HepG2 (cell line): Measurements from ENCODE around the gene ENTPD7. TPM values are rescaled to one million over a fixed set of nuclear protein-coding genes. Genes with fewer than 3 reads are reported as not detected.

ENCODE experiments used
- E2F5 ChIP-seq: sonication (generic); formaldehyde crosslinking; conservative IDR thresholded peaks from 2 replicates; pipeline ENCODE4 v1.4.0; 2020; ENCODE audit warnings: missing genetic modification reagents
- ELF1 ChIP-seq: sonication (generic); formaldehyde crosslinking; IDR thresholded peaks from 2 replicates; pipeline ENCODE4 v1.4.0; 2020; ENCODE audit warnings: missing genetic modification reagents
- FOXA3 ChIP-seq: IDR thresholded peaks from 2 replicates; pipeline ENCODE4 v1.6.1; 2016; ENCODE audit warnings: missing genetic modification reagents, missing compliant biosample characterization
- FOXP1 ChIP-seq, 2 experiments: fragments of 450-650 bp in 1 of 2; IDR thresholded peaks; 2 replicates each; pipeline ENCODE4 v1.6.1; 2017 to 2018; ENCODE audit warnings: antibody characterized with exemption in 1 of 2
- GABPA ChIP-seq, 2 experiments: IDR thresholded peaks; 2 replicates each; pipeline ENCODE4 v1.6.1; 2011 to 2016; ENCODE audit warnings: low read depth in 2 of 2, low read length in 1 of 2, missing biosample characterization in 1 of 2, missing genetic modification characterization in 1 of 2
- HMGA1 ChIP-seq: sonication (generic); formaldehyde crosslinking; conservative IDR thresholded peaks from 2 replicates; pipeline ENCODE4 v1.4.0; 2020; ENCODE audit warnings: missing genetic modification reagents
- MAX ChIP-seq: IDR thresholded peaks from 2 replicates; pipeline ENCODE4 v1.6.1; 2012; ENCODE audit warnings: inconsistent platforms
- MBD4 ChIP-seq: IDR thresholded peaks from 2 replicates; pipeline ENCODE4 v1.6.1; 2012; ENCODE audit warnings: low read length, inconsistent platforms, borderline replicate concordance
- MTA3 ChIP-seq: sonication (generic); formaldehyde crosslinking; IDR thresholded peaks from 2 replicates; pipeline ENCODE4 v1.4.0; 2020; ENCODE audit warnings: missing genetic modification reagents
- MXI1 ChIP-seq: IDR thresholded peaks from 3 replicates; pipeline ENCODE4 v1.6.1; 2012; ENCODE audit warnings: low read depth, low read length, inconsistent platforms, borderline replicate concordance
- MYC ChIP-seq: sonication (generic); formaldehyde crosslinking; IDR thresholded peaks from 2 replicates; pipeline ENCODE4 v1.9.0; 2021; ENCODE audit warnings: missing genetic modification reagents, borderline replicate concordance
- REL ChIP-seq: sonication (generic); formaldehyde crosslinking; conservative IDR thresholded peaks from 2 replicates; pipeline ENCODE4 v1.8.0; 2022; ENCODE audit warnings: mild to moderate bottlenecking, missing genetic modification reagents, moderate library complexity
- SP140L ChIP-seq: sonication (generic); formaldehyde crosslinking; IDR thresholded peaks from 2 replicates; pipeline ENCODE4 v1.4.0; 2020; ENCODE audit warnings: missing genetic modification reagents, borderline replicate concordance
- TBL1XR1 ChIP-seq: fragments of 150-350 bp; IDR thresholded peaks from 2 replicates; pipeline ENCODE4 v1.6.1; 2014; ENCODE audit warnings: borderline replicate concordance, low read length; ENCODE audit not compliant: partially characterized antibody
- TBX3 ChIP-seq: fragments of 450-650 bp; IDR thresholded peaks from 2 replicates; pipeline ENCODE4 v1.6.1; 2017; ENCODE audit warnings: antibody characterized with exemption, mild to moderate bottlenecking, inconsistent platforms, borderline replicate concordance
- ZEB1 ChIP-seq: IDR thresholded peaks from 2 replicates; pipeline ENCODE4 v1.6.1; 2012; ENCODE audit warnings: mild to moderate bottlenecking, low read depth, inconsistent platforms; ENCODE audit not compliant: insufficient replicate concordance
- ZNF225 ChIP-seq: sonication (generic); formaldehyde crosslinking; IDR thresholded peaks from 2 replicates; pipeline ENCODE4 v1.4.0; 2020; ENCODE audit warnings: mild to moderate bottlenecking, missing genetic modification reagents
- ZNF33B ChIP-seq: sonication (generic); formaldehyde crosslinking; IDR thresholded peaks from 2 replicates; pipeline ENCODE4 v1.5.1; 2020; ENCODE audit warnings: mild to moderate bottlenecking, missing genetic modification reagents
- ZNF552 ChIP-seq: sonication (generic); formaldehyde crosslinking; IDR thresholded peaks from 2 replicates; pipeline ENCODE4 v1.9.0; 2022; ENCODE audit warnings: missing genetic modification reagents, mild to moderate bottlenecking, borderline replicate concordance
- ZNF598 ChIP-seq: sonication (generic); formaldehyde crosslinking; IDR thresholded peaks from 2 replicates; pipeline ENCODE4 v1.5.1; 2020; ENCODE audit warnings: mild to moderate bottlenecking, missing genetic modification reagents, borderline replicate concordance
- polyA plus RNA-seq, 8 experiments: library from polyadenylated mRNA; depleted of rRNA in 3 of 8; stranded (reverse) in 7 of 8; unstranded in 1 of 8; fragments of >200 nt; fragmentation: Illumina TruSeq in 4 of 8; extraction: Trizol in 4 of 8; gene quantifications; 2 replicates each; pipeline versions ENCODE4 v1.2.1 to v1.2.3, GENCODE V29; 2011 to 2016; ENCODE audit warnings: low read depth in 4 of 8, missing spikeins in 1 of 8, mixed read lengths in 1 of 8; ENCODE audit not compliant: insufficient read depth in 1 of 8
- total RNA-seq, 5 experiments: library from RNA; depleted of rRNA; stranded (reverse); fragments of >200 nt; fragmentation: Illumina TruSeq; extraction: Trizol; gene quantifications; 2 replicates each; pipeline ENCODE4 v1.2.3, GENCODE V29; 2016; ENCODE audit warnings: low read depth in 1 of 5
- TF ChIP-seq, protein P1 (sequence below): sonication (generic); formaldehyde crosslinking; IDR thresholded peaks from 2 replicates; pipeline ENCODE4 v1.4.0; 2020; ENCODE audit warnings: missing genetic modification reagents
- TF ChIP-seq, protein P2 (sequence below): IDR thresholded peaks from 2 replicates; pipeline ENCODE4 v1.6.1; 2016; ENCODE audit warnings: control low read depth
- TF ChIP-seq, protein P3 (sequence below): sonication (generic); formaldehyde crosslinking; IDR thresholded peaks from 2 replicates; pipeline ENCODE4 v1.5.1; 2020; ENCODE audit warnings: missing genetic modification reagents, mild to moderate bottlenecking, borderline replicate concordance

ENTPD7 gene
- total and polyA plus RNA-seq, 2 of the 13 experiments (the other 11 are each of a cell fraction or from before 2014, with no cell fraction given), result 7.6 to 36.5 TPM

- TF ChIP-seq, protein P1, sequence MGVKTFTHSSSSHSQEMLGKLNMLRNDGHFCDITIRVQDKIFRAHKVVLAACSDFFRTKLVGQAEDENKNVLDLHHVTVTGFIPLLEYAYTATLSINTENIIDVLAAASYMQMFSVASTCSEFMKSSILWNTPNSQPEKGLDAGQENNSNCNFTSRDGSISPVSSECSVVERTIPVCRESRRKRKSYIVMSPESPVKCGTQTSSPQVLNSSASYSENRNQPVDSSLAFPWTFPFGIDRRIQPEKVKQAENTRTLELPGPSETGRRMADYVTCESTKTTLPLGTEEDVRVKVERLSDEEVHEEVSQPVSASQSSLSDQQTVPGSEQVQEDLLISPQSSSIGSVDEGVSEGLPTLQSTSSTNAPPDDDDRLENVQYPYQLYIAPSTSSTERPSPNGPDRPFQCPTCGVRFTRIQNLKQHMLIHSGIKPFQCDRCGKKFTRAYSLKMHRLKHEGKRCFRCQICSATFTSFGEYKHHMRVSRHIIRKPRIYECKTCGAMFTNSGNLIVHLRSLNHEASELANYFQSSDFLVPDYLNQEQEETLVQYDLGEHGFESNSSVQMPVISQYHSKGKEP (CRISPR knock-in tag), result no peak
- TF ChIP-seq MBD4 (no peak), ZNF552 (CRISPR knock-in tag) (no peak), TBL1XR1 (no peak), ZNF33B (CRISPR knock-in tag) (no peak), SP140L (CRISPR knock-in tag) (no peak), FOXP1 (IDR thresholded peaks at IDR 0.05) (peak; percentile 80), FOXP1 (CRISPR knock-in tag; IDR thresholded peaks at IDR 0.05) (no peak; the same call in 1 of the 2 replicates), MYC (no peak), GABPA (IDR thresholded peaks at IDR 0.05; ENCODE audit: low read depth, low read length) (no peak), GABPA (CRISPR knock-in tag; IDR thresholded peaks at IDR 0.05; ENCODE audit: low read depth) (peak; percentile 47; the same call in 1 of the 2 replicates), REL (CRISPR knock-in tag) (0 out of 2 replicates have a peak, but pooled peaks have one; percentile 4), ELF1 (CRISPR knock-in tag) (no peak), ZEB1 (no peak), MAX (0 out of 2 replicates have a peak, but pooled peaks have one; percentile 18), TBX3 (peak; percentile 98), FOXA3 (CRISPR knock-in tag) (no peak; the same call in 1 of the 2 replicates), MTA3 (CRISPR knock-in tag) (no peak), E2F5 (CRISPR knock-in tag) (no peak), ZNF598 (CRISPR knock-in tag) (no peak), HMGA1 (CRISPR knock-in tag) (no peak), MXI1 (peak; percentile 61; the same call in 1 of the 3 replicates), ZNF225 (CRISPR knock-in tag) (no peak)
- TF ChIP-seq, protein P2, sequence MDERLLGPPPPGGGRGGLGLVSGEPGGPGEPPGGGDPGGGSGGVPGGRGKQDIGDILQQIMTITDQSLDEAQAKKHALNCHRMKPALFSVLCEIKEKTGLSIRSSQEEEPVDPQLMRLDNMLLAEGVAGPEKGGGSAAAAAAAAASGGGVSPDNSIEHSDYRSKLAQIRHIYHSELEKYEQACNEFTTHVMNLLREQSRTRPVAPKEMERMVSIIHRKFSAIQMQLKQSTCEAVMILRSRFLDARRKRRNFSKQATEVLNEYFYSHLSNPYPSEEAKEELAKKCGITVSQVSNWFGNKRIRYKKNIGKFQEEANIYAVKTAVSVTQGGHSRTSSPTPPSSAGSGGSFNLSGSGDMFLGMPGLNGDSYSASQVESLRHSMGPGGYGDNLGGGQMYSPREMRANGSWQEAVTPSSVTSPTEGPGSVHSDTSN (CRISPR knock-in tag), result peak; percentile 94
- TF ChIP-seq, protein P3, sequence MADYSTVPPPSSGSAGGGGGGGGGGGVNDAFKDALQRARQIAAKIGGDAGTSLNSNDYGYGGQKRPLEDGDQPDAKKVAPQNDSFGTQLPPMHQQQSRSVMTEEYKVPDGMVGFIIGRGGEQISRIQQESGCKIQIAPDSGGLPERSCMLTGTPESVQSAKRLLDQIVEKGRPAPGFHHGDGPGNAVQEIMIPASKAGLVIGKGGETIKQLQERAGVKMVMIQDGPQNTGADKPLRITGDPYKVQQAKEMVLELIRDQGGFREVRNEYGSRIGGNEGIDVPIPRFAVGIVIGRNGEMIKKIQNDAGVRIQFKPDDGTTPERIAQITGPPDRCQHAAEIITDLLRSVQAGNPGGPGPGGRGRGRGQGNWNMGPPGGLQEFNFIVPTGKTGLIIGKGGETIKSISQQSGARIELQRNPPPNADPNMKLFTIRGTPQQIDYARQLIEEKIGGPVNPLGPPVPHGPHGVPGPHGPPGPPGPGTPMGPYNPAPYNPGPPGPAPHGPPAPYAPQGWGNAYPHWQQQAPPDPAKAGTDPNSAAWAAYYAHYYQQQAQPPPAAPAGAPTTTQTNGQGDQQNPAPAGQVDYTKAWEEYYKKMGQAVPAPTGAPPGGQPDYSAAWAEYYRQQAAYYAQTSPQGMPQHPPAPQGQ (CRISPR knock-in tag), result no peak
These were observed 39.2 kb upstream of the ENTPD7 start, which contains the start of gene SLC25A28 (continued) for GRCh38 chr10:99619851-99620710.
